Measurements from ENCODE around the gene FDX2. TPM values are rescaled to one million over a fixed set of nuclear protein-coding genes. Genes with fewer than 3 reads are reported as not detected.

The FDX2 gene
- total and polyA plus RNA-seq, 2 of the 13 experiments (the other 11 are each of a cell fraction or from before 2014, with no cell fraction given) = 21.0 to 24.7 TPM

- Histone ChIP-seq H3K4me1 (ENCODE audit: insufficient read depth, low read length) (peaks cover 12% of the 10 kb centered on the region), H3K9ac (ENCODE audit: insufficient read depth, low read depth, low read length) (no peak overlapping the region), H3K4me3 (replicated peaks in 1 of 3; ENCODE audit: insufficient read depth in 1 of 3, low read depth in 2 of 3, low read length in 3 of 3) (no peak overlapping the region), H3K27ac (ENCODE audit: extremely low read length, insufficient read depth, low read length) (no peak overlapping the region), H3K9me3 (ENCODE audit: low read length) (no peaks in the 10 kb centered on the region), H4K20me1 (ENCODE audit: insufficient read depth, low read length) (peaks cover 3% of the 10 kb centered on the region; the same call in 1 of the 2 replicates), H2AFZ (ENCODE audit: low read length) (no peak overlapping the region), H3K36me3 (replicated peaks in 1 of 2; ENCODE audit: control insufficient read depth in 1 of 2, insufficient read depth in 2 of 2, low read length in 2 of 2) (peaks cover 10 to 33% of the 10 kb centered on the region in 2 experiments; a peak in 4 of 5 replicates), H3K27me3 (ENCODE audit: control insufficient read depth in 1 of 2, insufficient read depth in 2 of 2, low read length in 2 of 2) (no peaks in the 10 kb centered on the region), H3K79me2 (ENCODE audit: insufficient read depth, low read length) (peaks cover 3% of the 10 kb centered on the region), H3K4me2 (ENCODE audit: low read depth, low read length) (no peak overlapping the region)
- FAIRE-seq (no peak), DNase-seq (ENCODE audit: low spot score) (no peak), ATAC-seq (no peak)
- in situ Hi-C loops (cut with HindIII; ENCODE audit: extremely low pct_ligation_motif_present, low pct_unique_long_range_greater_than_20kb) = no loop called here
- ChIA-PET POLR2A (interaction anchor here (3.3 kb wide), 1 partner anchor 7 kb away, joined by 23 read pairs; the partner anchor contains the start of gene ICAM1), CTCF (ENCODE audit: low intra/inter-chr PET ratio, low total read pairs) (no interaction called here)
- TF ChIP-seq THAP9 (CRISPR knock-in tag; IDR thresholded peaks at IDR 0.05; ENCODE audit: borderline replicate concordance) (no peak), ZNF781 (CRISPR knock-in tag; IDR thresholded peaks at IDR 0.05; ENCODE audit: borderline replicate concordance, not compliant biosample characterization) (no peak), ZNF121 (CRISPR knock-in tag; IDR thresholded peaks at IDR 0.05) (peak; percentile 85)
- intact Hi-C loops (cut with micrococcal nuclease; ENCODE audit: unreplicated experiment) = no loop called here
- TSS peak; percentile 31 for BruUV-seq (replicated peaks)
- 97% methylated on average over 9 of the region's 9 CpGs for WGBS (ENCODE audit: low lambda C conversion rate)
These were observed 37.8 kb downstream of the FDX2 start for GRCh38 chr19:10277795-10278589.
